H1 (cell line): Measurements from ENCODE around the gene HP1BP3. TPM values are rescaled to one million over a fixed set of nuclear protein-coding genes. Genes with fewer than 3 reads are reported as not detected.

Source experiments
- CTCF ChIA-PET: fragments of 300-600 bp; sonication (Branson Sonifier 250); formaldehyde crosslinking; loops from one replicate; lab custom pipeline; 2021; ENCODE audit not compliant: partially characterized antibody; lab: Charles Lee
- POLR2A ChIA-PET: fragments of 300-600 bp; sonication (Branson Sonifier 250); formaldehyde crosslinking; loops from one replicate; lab custom pipeline; 2021; ENCODE audit warnings: inconsistent platforms; ENCODE audit not compliant: partially characterized antibody; lab: Charles Lee
- DNase-seq, 2 experiments: peaks; one replicate each; pipeline versions ENCODE4 v3.0.0 to v3.0.0-alpha.2; 2010 to 2022; ENCODE audit warnings: low spot score in 2 of 2, low read depth in 1 of 2, mixed read lengths in 1 of 2
- FAIRE-seq: peaks from 2 replicates; lab custom pipeline; 2011; peaks lifted over from hg19 to GRCh38; lab: Jason Lieb, UNC
- H2AFZ ChIP-seq: 2 replicates; pipeline ENCODE4 v1.8.1; 2012; ENCODE audit warnings: low read length, inconsistent platforms
- H2AK5ac ChIP-seq: 2 replicates; pipeline ENCODE4 v1.6.1; 2013; ENCODE audit warnings: low read depth, low read length
- H2BK120ac ChIP-seq: replicated peaks from 2 replicates; pipeline ENCODE3; 2013; ENCODE audit warnings: low read depth, low read length, inconsistent platforms
- H2BK12ac ChIP-seq: 2 replicates; pipeline ENCODE4 v1.6.1; 2013; ENCODE audit warnings: low read depth, low read length
- H2BK15ac ChIP-seq: 2 replicates; pipeline ENCODE4 v1.6.1; 2013; ENCODE audit warnings: low read length
- H2BK20ac ChIP-seq: 2 replicates; pipeline ENCODE4 v1.6.1; 2013; ENCODE audit warnings: low read length
- H2BK5ac ChIP-seq: 2 replicates; pipeline ENCODE4 v1.6.1; 2013; ENCODE audit warnings: low read depth, low read length
- H3K14ac ChIP-seq: 2 replicates; pipeline ENCODE4 v1.6.1; 2013; ENCODE audit warnings: inconsistent platforms; ENCODE audit not compliant: insufficient read length
- H3K18ac ChIP-seq: 2 replicates; pipeline ENCODE4 v1.6.1; 2013; ENCODE audit warnings: low read length; ENCODE audit errors: extremely low read depth
- H3K23ac ChIP-seq: 2 replicates; pipeline ENCODE4 v1.6.1; 2013; ENCODE audit warnings: inconsistent platforms; ENCODE audit not compliant: insufficient read length
- H3K23me2 ChIP-seq: 2 replicates; pipeline ENCODE4 v1.6.1; 2013; ENCODE audit warnings: low read depth, low read length
- H3K27ac ChIP-seq: 2 replicates; pipeline ENCODE4 v1.6.1; 2011; ENCODE audit warnings: low read depth, low read length, inconsistent platforms
- H3K27me3 ChIP-seq, 4 experiments: replicated peaks in 1 of 4; 1 replicate in 1 of 4; 2 replicates in 3 of 4; pipeline versions ENCODE4 v1.6.1 to v1.8.1; 2011 to 2013; ENCODE audit warnings: low read length in 3 of 4, mild to moderate bottlenecking in 3 of 4, inconsistent platforms in 2 of 4, mixed read lengths in 2 of 4, moderate library complexity in 1 of 4; ENCODE audit not compliant: control insufficient read depth in 3 of 4, insufficient read depth in 3 of 4; ENCODE audit errors: extremely low read depth in 1 of 4
- H3K36me3 ChIP-seq, 4 experiments: 2 replicates each; pipeline versions ENCODE4 v1.6.1 to v1.8.1; 2011 to 2013; ENCODE audit warnings: mild to moderate bottlenecking in 4 of 4, low read length in 3 of 4, moderate library complexity in 2 of 4, control low read depth in 1 of 4, inconsistent platforms in 1 of 4; ENCODE audit not compliant: insufficient read depth in 4 of 4, control insufficient read depth in 2 of 4
- H3K4ac ChIP-seq: replicated peaks from 2 replicates; pipeline ENCODE3; 2013; ENCODE audit warnings: low read length, low read depth, mixed read lengths, inconsistent platforms; ENCODE audit not compliant: insufficient read length
- H3K4me1 ChIP-seq, 4 experiments: replicated peaks in 1 of 4; 1 replicate in 1 of 4; 2 replicates in 3 of 4; pipeline versions ENCODE4 v1.6.1 to v1.8.1; 2011 to 2013; ENCODE audit warnings: low read length in 3 of 4, inconsistent platforms in 2 of 4, mixed read lengths in 1 of 4; ENCODE audit not compliant: insufficient read depth in 4 of 4, control insufficient read depth in 3 of 4
- H3K4me2 ChIP-seq, 2 experiments: 2 replicates each; pipeline versions ENCODE4 v1.6.1 to v1.8.1; 2011 to 2013; ENCODE audit warnings: low read depth in 2 of 2, low read length in 2 of 2, control low read depth in 1 of 2, inconsistent platforms in 1 of 2, mild to moderate bottlenecking in 1 of 2; ENCODE audit not compliant: insufficient read depth in 1 of 2
- H3K4me3 ChIP-seq, 4 experiments: fragments of 200-600, 300-600 bp in 1 of 4; sonication (generic), shearing (Covaris generic), sonication (Bioruptor Twin) in 1 of 4; 2 replicates each; pipeline versions ENCODE4 v1.5.1 to v1.8.1; 2011 to 2016; ENCODE audit warnings: low read length in 4 of 4, low read depth in 3 of 4, control low read depth in 2 of 4, inconsistent platforms in 2 of 4, mild to moderate bottlenecking in 2 of 4, mixed read lengths in 1 of 4, moderate library complexity in 1 of 4; ENCODE audit not compliant: insufficient read depth in 2 of 4; ENCODE audit errors: extremely low read depth in 1 of 4
- H3K56ac ChIP-seq: replicated peaks from 2 replicates; pipeline ENCODE3; 2013; ENCODE audit warnings: low read depth, mild to moderate bottlenecking, mixed read lengths, low read length, inconsistent platforms; ENCODE audit not compliant: insufficient read length
- H3K79me1 ChIP-seq: 2 replicates; pipeline ENCODE4 v1.6.1; 2013; ENCODE audit warnings: low read depth, low read length, control low read depth
- H3K79me2 ChIP-seq, 2 experiments: 2 replicates each; pipeline versions ENCODE4 v1.6.1 to v1.8.1; 2012 to 2013; ENCODE audit warnings: low read length in 2 of 2, mild to moderate bottlenecking in 2 of 2, inconsistent platforms in 1 of 2; ENCODE audit not compliant: insufficient read depth in 2 of 2, control insufficient read depth in 1 of 2
- H3K9ac ChIP-seq, 4 experiments: replicated peaks in 1 of 4; 1 replicate in 1 of 4; 2 replicates in 3 of 4; pipeline versions ENCODE4 v1.6.1 to v1.8.1; 2011 to 2013; ENCODE audit warnings: low read depth in 3 of 4, low read length in 3 of 4, control low read depth in 2 of 4, mild to moderate bottlenecking in 2 of 4, moderate library complexity in 2 of 4, inconsistent platforms in 1 of 4; ENCODE audit errors: extremely low read depth in 1 of 4
- H3K9me3 ChIP-seq, 2 experiments: 2 replicates each; pipeline versions ENCODE4 v1.6.1 to v1.8.1; 2012 to 2013; ENCODE audit warnings: mild to moderate bottlenecking in 2 of 2, moderate library complexity in 2 of 2, control low read depth in 1 of 2, inconsistent platforms in 1 of 2, low read depth in 1 of 2, low read length in 1 of 2, mixed read lengths in 1 of 2; ENCODE audit not compliant: insufficient read depth in 2 of 2
- H4K20me1 ChIP-seq, 2 experiments: replicated peaks in 1 of 2; 2 replicates each; pipeline versions ENCODE3 to v1.8.1; 2011 to 2013; ENCODE audit warnings: inconsistent platforms in 2 of 2, low read length in 2 of 2, mild to moderate bottlenecking in 1 of 2; ENCODE audit not compliant: insufficient read depth in 2 of 2, control insufficient read depth in 1 of 2
- H4K5ac ChIP-seq: 2 replicates; pipeline ENCODE4 v1.6.1; 2013; ENCODE audit warnings: low read length, low read depth, mixed read lengths, inconsistent platforms; ENCODE audit not compliant: insufficient read length
- H4K8ac ChIP-seq: 2 replicates; pipeline ENCODE4 v1.8.0; 2013; ENCODE audit warnings: mild to moderate bottlenecking, moderate library complexity, low read length, inconsistent platforms; ENCODE audit not compliant: insufficient read depth; ENCODE audit errors: extremely low read depth
- H4K91ac ChIP-seq: replicated peaks from 2 replicates; pipeline ENCODE3; 2013; ENCODE audit warnings: low read length, mixed read lengths, inconsistent platforms; ENCODE audit not compliant: insufficient read length
- CBX5 ChIP-seq: fragments of 300-800, 300-1000 bp; sonication (generic); IDR thresholded peaks from 2 replicates; pipeline ENCODE4 v1.7.1; 2016; ENCODE audit warnings: antibody characterized with exemption, low read length, low read depth
- EP300 ChIP-seq, 2 experiments: IDR thresholded peaks; 1 replicate in 1 of 2; 2 replicates in 1 of 2; pipeline ENCODE4 v1.6.1; 2011 to 2012; ENCODE audit warnings: low read depth in 2 of 2, low read length in 2 of 2, mild to moderate bottlenecking in 2 of 2, borderline replicate concordance in 1 of 2, inconsistent platforms in 1 of 2, moderate library complexity in 1 of 2
- YY1 ChIP-seq: IDR thresholded peaks from 2 replicates; pipeline ENCODE4 v1.6.1; 2011; ENCODE audit warnings: low read depth, mild to moderate bottlenecking, low read length
- whole genome bisulfite sequencing, 2 experiments: shearing (Covaris generic) in 1 of 2; methylation state at CpG; one replicate each; pipeline versions ENCODE4 v1.1.6 to v1.1.7; 2013 to 2015; ENCODE audit warnings: low lambda C conversion rate in 2 of 2, mixed read lengths in 2 of 2, inconsistent platforms in 1 of 2, low coverage in 1 of 2, missing lambda C conversion rate in 1 of 2; ENCODE audit not compliant: insufficient replicate concordance in 2 of 2, insufficient coverage in 1 of 2, insufficient read length in 1 of 2; ENCODE audit errors: extremely low coverage in 1 of 2, missing lambda C conversion rate in 1 of 2; 5-methylcytosine and 5-hydroxymethylcytosine counted together
- polyA plus RNA-seq, 7 experiments: library from polyadenylated mRNA; depleted of rRNA in 3 of 7; stranded (reverse) in 5 of 7; unstranded in 2 of 7; fragments of >200 nt in 5 of 7; fragments of 200-250 nt in 2 of 7; gene quantifications; 1 replicate in 5 of 7; 2 replicates in 1 of 7; 4 replicates in 1 of 7; pipeline versions ENCODE4 v1.2.1 to v1.2.3, GENCODE V29; 2011 to 2013; ENCODE audit warnings: missing spikeins in 2 of 7, mixed read lengths in 2 of 7
- total RNA-seq: library from RNA; stranded (reverse); fragmentation: NEBNext Ultra II Directional; extraction: Animal tissue kit (Norgen Biotek cat#: 25700); gene quantifications from 2 replicates; pipeline ENCODE4 v1.2.1, GENCODE V29; 2021

Gene HP1BP3
- total and polyA plus RNA-seq, 2 of the 8 experiments (the other 6 are each of a cell fraction or from before 2014, with no cell fraction given), result 47.4 to 125 TPM

DNA sequence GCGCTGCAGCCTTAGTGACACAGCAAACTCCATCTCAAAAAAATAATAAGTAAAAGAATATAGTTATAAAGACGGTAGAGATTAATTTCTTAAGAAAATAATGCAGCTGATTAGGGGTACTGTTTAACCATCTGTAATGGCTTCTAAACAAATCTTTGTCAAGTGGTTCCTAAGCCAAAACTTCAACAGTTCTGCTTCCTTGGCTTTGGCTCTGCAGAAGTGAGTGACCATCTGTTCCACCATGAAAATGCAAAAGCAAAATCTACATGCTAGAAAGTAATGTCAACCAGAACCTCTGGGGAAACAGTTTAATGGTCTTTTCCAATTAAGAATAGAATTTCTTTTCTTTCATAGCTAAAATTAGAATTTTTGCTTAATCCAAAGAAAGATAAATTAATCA lies 46.3 kb downstream of the HP1BP3 start:
- no peaks in the 10 kb centered on the region for H3K4me1 ChIP-seq
- H4K5ac ChIP-seq, result no peak overlapping the region
- H2BK120ac ChIP-seq, result no peak overlapping the region
- 94% methylated on average over 2 of the region's 2 CpGs; no CpG with 5 or more reads in 1 of the 2 experiments for WGBS, 2 experiments
- H2AK5ac ChIP-seq, result no peak overlapping the region
- no peaks in the 10 kb centered on the region for H3K23me2 ChIP-seq
- no peaks in the 10 kb centered on the region for H3K79me2 ChIP-seq
- no peak overlapping the region for H3K56ac ChIP-seq
- POLR2A ChIA-PET, result no interaction called here
- H3K9me3 ChIP-seq, result no peaks in the 10 kb centered on the region
- no peak overlapping the region for H2BK15ac ChIP-seq
- H4K91ac ChIP-seq, result no peak overlapping the region
- H4K8ac ChIP-seq, result no peak overlapping the region
- CTCF ChIA-PET, result interaction anchor here (2.6 kb wide), 1 partner anchor 44 kb away, joined by 8 read pairs; no protein-coding TSS in a partner anchor
- no peak overlapping the region for H2BK5ac ChIP-seq
- TF ChIP-seq CBX5 (no peak), EP300 (IDR thresholded peaks at IDR 0.05; ENCODE audit: borderline replicate concordance in 1 of 2, low read depth in 2 of 2, low read length in 2 of 2) (no peak), YY1 (no peak)
- peaks cover 19 to 47% (median 28%) of the 10 kb centered on the region in 4 experiments for H3K36me3 ChIP-seq
- H2BK20ac ChIP-seq, result no peak overlapping the region
- no peak overlapping the region for H3K4ac ChIP-seq
- no peak overlapping the region for H3K23ac ChIP-seq
- no peak overlapping the region for H3K4me2 ChIP-seq
- H3K79me1 ChIP-seq, result no peaks in the 10 kb centered on the region
- H3K27ac ChIP-seq, result no peak overlapping the region
- FAIRE-seq, result no peak
- no peak overlapping the region for H2BK12ac ChIP-seq
- DNase-seq, result no peak
- H3K27me3 ChIP-seq, result no peaks in the 10 kb centered on the region
- H4K20me1 ChIP-seq, result no peaks in the 10 kb centered on the region
- no peak overlapping the region for H3K9ac ChIP-seq
- H2AFZ ChIP-seq, result no peak overlapping the region
- H3K18ac ChIP-seq, result no peak overlapping the region
- H3K4me3 ChIP-seq, result no peak overlapping the region
- H3K14ac ChIP-seq, result no peak overlapping the region
